Esophagus squamous epithelium (tissue), 5 donors: Measurements from ENCODE around the gene ATP5IF1. TPM values are rescaled to one million over a fixed set of nuclear protein-coding genes. Genes with fewer than 3 reads are reported as not detected.
A peak's percentile ranks its signal among the peaks of the same experiment; 100 is the strongest.

Experiments
- DNase-seq: peaks from one replicate; lab custom pipeline; 2025; lab: John Stamatoyannopoulos, UW
- H3K27ac ChIP-seq, 4 donors: fragments of 200-600 bp; sonication (generic); one replicate each; pipeline ENCODE4 v1.5.1; 2016 to 2019; ENCODE audit warnings: mild to moderate bottlenecking in 1 of 4
- H3K27me3 ChIP-seq, 4 donors: fragments of 200-600 bp; sonication (generic); 1 replicate in 3 of 4; 2 replicates in 1 of 4; pipeline versions ENCODE4 v1.5.1 to v1.6.0; 2017 to 2021; ENCODE audit warnings: antibody characterized with exemption in 1 of 4
- H3K36me3 ChIP-seq, 3 donors: fragments of 200-600 bp; sonication (generic); one replicate each; pipeline ENCODE4 v1.5.1; 2016 to 2019
- H3K4me1 ChIP-seq, 3 donors: fragments of 200-600 bp; sonication (generic); one replicate each; pipeline ENCODE4 v1.5.1; 2017 to 2019
- H3K4me3 ChIP-seq, 4 donors: fragments of 200-600 bp; sonication (generic); 1 replicate in 3 of 4; 2 replicates in 1 of 4; pipeline ENCODE4 v1.5.1; 2016 to 2019; ENCODE audit warnings: mild to moderate bottlenecking in 2 of 4, moderate library complexity in 1 of 4
- H3K9me3 ChIP-seq, 3 donors: fragments of 200-600 bp; sonication (generic); one replicate each; pipeline ENCODE4 v1.5.1; 2016 to 2019
- POLR2A ChIP-seq, 4 donors: fragments of 450-650 bp; IDR thresholded peaks; one replicate each; pipeline ENCODE4 v1.6.1; 2017; ENCODE audit warnings: antibody characterized with exemption in 4 of 4, mild to moderate bottlenecking in 4 of 4, moderate library complexity in 3 of 4
- WGBS, 2 donors: methylation state at CpG; one replicate each; pipeline ENCODE4 v1.1.5; 2018; 5-methylcytosine and 5-hydroxymethylcytosine counted together
- intact Hi-C: fragments of 100-400 bp; cut with DNase I; formaldehyde crosslinking; loops from one replicate; pipeline ENCODE4 v1.15.0; 2022
- total RNA-seq, 4 donors: library from RNA; depleted of rRNA; stranded (reverse); fragments of >200 nt; gene quantifications; one replicate each; pipeline ENCODE4 v1.1.0, GENCODE V29; 2016
- TF ChIP-seq, protein P1 (sequence below), 6 experiments: fragments of 450-650 bp in 4 of 6; fragments of 200-600 bp in 2 of 6; sonication (generic) in 2 of 6; IDR thresholded peaks; one replicate each; pipeline ENCODE4 v1.5.1; 2016 to 2019; ENCODE audit warnings: antibody characterized with exemption in 6 of 6, mild to moderate bottlenecking in 4 of 6, moderate library complexity in 4 of 6
- donor health status: DM: yes; HTN: yes; CAD: no.

The ATP5IF1 gene
- total RNA-seq, 4 donors from 2014 or later, result 142 to 284 (median 180) TPM

DNA sequence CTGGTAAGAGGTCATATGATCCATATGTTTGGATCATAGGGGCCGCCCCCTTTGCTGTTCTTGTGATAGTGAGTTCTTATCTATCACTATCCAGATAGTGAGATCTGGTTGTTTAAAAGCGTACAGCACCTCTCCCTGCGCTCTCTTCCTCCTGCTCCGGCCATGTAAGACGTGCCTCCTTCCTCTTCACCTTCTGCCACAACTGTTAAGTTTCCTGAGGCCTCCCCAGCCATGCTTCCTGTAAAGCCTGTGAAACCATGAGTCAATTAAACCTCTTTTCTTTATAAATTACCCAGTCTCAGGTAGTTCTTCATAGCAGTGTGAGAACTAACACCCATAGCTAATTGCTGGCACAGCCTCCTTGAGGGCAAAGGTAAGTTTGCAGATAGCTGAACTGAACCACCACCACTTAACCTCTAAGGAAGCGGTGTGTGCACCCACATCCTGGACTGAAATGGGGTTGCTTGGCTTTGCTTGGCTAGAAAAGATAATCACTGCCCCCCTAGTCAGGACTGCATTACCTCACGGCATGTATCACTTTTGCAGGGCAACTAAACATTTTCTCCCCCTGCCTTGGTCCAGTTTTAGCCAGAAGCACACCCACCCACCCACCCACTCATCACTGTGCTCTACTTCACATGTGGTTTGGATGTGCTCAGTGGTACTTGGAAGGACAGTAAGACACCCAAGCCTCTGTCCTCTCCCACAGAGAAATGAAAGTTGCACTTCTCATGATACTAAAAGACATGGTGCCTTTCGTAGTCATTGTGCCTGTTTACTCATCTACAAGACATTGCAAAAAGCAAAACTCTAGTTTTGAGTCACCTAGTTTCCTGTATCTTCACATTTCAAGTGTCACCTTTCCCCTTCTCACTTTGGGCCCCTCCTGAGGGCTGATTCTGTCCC is 36.3 kb upstream of the ATP5IF1 start:
- intact Hi-C loops, result loop anchor here (5.0 kb wide), 1 partner anchor 107 kb away; no protein-coding TSS in a partner anchor
- Histone ChIP-seq H3K4me3 (no peak overlapping the region), H3K27ac (peak overlapping the region in 2 of 4 donors; percentile 18 to 61), H3K36me3 (peaks cover 33 to 72% (median 50%) of the 10 kb centered on the region in 3 donors), H3K9me3 (no peaks in the 10 kb centered on the region), H3K4me1 (peaks cover 6 to 33% (median 14%) of the 10 kb centered on the region in 3 donors), H3K27me3 (no peaks in the 10 kb centered on the region)
- DNase-seq, result no peak
- TF ChIP-seq, protein P1, sequence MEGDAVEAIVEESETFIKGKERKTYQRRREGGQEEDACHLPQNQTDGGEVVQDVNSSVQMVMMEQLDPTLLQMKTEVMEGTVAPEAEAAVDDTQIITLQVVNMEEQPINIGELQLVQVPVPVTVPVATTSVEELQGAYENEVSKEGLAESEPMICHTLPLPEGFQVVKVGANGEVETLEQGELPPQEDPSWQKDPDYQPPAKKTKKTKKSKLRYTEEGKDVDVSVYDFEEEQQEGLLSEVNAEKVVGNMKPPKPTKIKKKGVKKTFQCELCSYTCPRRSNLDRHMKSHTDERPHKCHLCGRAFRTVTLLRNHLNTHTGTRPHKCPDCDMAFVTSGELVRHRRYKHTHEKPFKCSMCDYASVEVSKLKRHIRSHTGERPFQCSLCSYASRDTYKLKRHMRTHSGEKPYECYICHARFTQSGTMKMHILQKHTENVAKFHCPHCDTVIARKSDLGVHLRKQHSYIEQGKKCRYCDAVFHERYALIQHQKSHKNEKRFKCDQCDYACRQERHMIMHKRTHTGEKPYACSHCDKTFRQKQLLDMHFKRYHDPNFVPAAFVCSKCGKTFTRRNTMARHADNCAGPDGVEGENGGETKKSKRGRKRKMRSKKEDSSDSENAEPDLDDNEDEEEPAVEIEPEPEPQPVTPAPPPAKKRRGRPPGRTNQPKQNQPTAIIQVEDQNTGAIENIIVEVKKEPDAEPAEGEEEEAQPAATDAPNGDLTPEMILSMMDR (IDR thresholded peaks at IDR 0.05), result no peak
- no peak for TF ChIP-seq POLR2A (IDR thresholded peaks at IDR 0.05)
- 69 to 72% methylated on average over 8 of the region's 8 CpGs for WGBS, 2 donors

DNA sequence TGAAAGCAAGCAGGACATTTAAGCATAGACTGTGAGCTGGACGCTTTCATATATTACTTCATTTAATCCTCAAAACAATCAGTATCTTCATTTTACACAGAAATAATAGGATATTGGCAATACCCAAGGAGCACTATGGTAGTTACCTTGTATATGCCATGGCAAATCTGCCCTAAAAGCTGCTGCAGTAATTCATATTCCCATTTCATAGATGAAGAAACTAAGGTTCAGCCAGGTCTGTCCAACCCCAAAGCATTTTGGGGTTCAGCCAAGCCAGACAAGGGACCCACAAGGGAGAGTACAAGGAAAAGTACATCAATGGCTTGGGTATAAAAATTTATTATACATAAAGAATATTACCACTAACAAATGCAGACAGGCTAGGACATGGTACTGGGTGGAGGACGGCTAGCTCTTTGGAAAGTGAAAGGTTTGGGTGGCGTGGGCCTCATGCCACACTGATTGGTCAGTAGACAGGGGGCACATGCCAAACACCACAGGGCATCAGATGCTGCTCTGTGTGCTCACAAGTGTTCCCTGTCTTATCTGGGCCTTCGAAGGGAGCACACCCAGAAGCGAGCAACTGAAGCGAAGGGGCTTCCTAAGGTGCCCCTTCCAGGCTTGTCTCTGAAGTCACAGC is 35.6 kb upstream of the ATP5IF1 start:
- Histone ChIP-seq H3K9me3 (no peaks in the 10 kb centered on the region), H3K36me3 (peaks cover 33 to 79% (median 55%) of the 10 kb centered on the region in 3 donors), H3K27ac (peak overlapping the region in 1 of 4 donors; percentile 18), H3K4me3 (no peak overlapping the region), H3K27me3 (no peaks in the 10 kb centered on the region), H3K4me1 (peaks cover 6 to 29% (median 13%) of the 10 kb centered on the region in 3 donors)
- intact Hi-C loops, result no loop called here
- WGBS, 2 donors, result 84 to 88% methylated on average over 6 of the region's 6 CpGs
- TF ChIP-seq, protein P1 (IDR thresholded peaks at IDR 0.05), result no peak
- TF ChIP-seq POLR2A (IDR thresholded peaks at IDR 0.05), result no peak
- DNase-seq, result no peak

DNA sequence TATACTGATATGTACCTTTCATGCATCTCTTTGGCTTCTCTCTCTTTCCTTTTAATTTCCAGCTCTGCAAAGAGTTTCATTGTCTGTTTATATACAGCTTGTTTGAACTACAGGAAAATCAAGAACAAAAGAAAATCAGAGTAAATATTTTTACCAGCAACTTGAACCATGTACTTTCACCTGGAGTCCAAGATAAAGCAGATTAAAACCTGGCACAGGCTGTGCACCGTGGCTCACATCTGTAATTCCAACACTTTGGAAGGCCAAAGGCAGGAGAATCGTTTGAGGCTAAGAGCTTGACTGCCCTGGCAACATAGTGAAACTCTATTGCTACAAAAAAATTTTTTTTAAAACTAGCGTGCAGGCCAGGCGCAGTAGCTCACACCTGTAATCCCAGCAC is 30.7 kb upstream of the ATP5IF1 start:
- no peaks in the 10 kb centered on the region for H3K9me3 ChIP-seq
- DNase-seq, result no peak
- H3K27me3 ChIP-seq, result no peaks in the 10 kb centered on the region
- H3K4me1 ChIP-seq, result peaks cover 0 to 6% (median 0%) of the 10 kb centered on the region in 3 donors
- 79 to 92% methylated on average over 4 of the region's 4 CpGs for WGBS, 2 donors
- TF ChIP-seq POLR2A (IDR thresholded peaks at IDR 0.05), result no peak
- TF ChIP-seq, protein P1 (IDR thresholded peaks at IDR 0.05), result no peak
- H3K36me3 ChIP-seq, result peaks cover 24 to 99% (median 64%) of the 10 kb centered on the region in 3 donors
- H3K27ac ChIP-seq, result no peak overlapping the region
- intact Hi-C loops, result no loop called here
- H3K4me3 ChIP-seq, result no peak overlapping the region

DNA sequence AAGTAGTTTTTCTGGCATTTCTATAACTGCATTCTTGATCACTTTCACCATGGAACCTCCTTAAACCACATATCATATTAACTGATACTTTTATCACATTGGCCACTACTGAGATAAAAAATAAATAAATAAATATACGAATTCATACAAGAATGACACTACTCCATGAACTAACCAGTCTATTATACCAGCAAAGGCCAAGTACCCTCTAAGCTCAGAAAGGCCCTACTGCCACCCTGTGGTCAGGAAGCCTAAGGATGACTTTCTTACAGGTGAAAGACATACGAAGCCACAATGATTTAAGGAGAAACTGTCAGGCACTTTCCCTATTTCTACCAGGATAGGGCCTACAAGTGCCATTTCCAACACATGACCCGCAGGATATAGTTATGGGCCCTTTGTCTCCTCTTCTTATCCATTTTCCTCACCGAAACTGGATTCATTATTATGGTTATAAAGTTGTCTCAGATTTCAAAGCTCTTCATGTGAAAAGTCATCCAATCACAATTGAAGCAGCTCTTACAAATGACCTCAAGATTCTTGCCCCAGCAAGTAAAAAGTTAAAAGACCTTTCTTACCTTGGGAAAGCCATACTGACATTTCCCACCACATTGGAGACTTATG is 27.0 kb upstream of the ATP5IF1 start:
- Histone ChIP-seq H3K4me3 (no peak overlapping the region), H3K9me3 (no peaks in the 10 kb centered on the region), H3K4me1 (peaks cover 0 to 6% (median 0%) of the 10 kb centered on the region in 3 donors), H3K36me3 (peaks cover 4 to 98% (median 33%) of the 10 kb centered on the region in 3 donors), H3K27me3 (no peaks in the 10 kb centered on the region), H3K27ac (no peak overlapping the region)
- TF ChIP-seq, protein P1 (IDR thresholded peaks at IDR 0.05), result peak; percentile 37 to 75 (median 70)
- TF ChIP-seq POLR2A (IDR thresholded peaks at IDR 0.05), result no peak
- 24 to 27% methylated on average over 4 of the region's 4 CpGs for WGBS, 2 donors
- intact Hi-C loops, result no loop called here
- no peak for DNase-seq
